ENCODE measurements around the gene CACNG7. TPM values are rescaled to one million over a fixed set of nuclear protein-coding genes. Genes with fewer than 3 reads are reported as not detected.
A peak's percentile ranks its signal among the peaks of the same experiment; 100 is the strongest.
"Not testable (repeated sequence)": the region's sequence is repeated elsewhere in the genome, so short reads cannot be mapped to it uniquely, and the experiment has no call there.

Gene CACNG7
- total RNA-seq, 1 donor from 2014 or later = not detected

- DNase-seq (ENCODE audit: low spot score) = no peak
Measured at GRCh38 chr19:53905787-53906186, 3.3 kb upstream of the CACNG7 start.

- DNase-seq (ENCODE audit: low spot score) = no peak
Measured at GRCh38 chr19:53906211-53907192, 2.6 kb upstream of the CACNG7 start.

- no peak for DNase-seq (ENCODE audit: low spot score)
Measured at GRCh38 chr19:53907193-53907581, 1.9 kb upstream of the CACNG7 start.

GRCh38 chr19:53907690-53908089, 1.4 kb upstream of the CACNG7 start:
- no peak for DNase-seq (ENCODE audit: low spot score)

GRCh38 chr19:53908106-53908934, 758 bp upstream of the CACNG7 start:
- DNase-seq (ENCODE audit: low spot score) = no peak

GRCh38 chr19:53909471-53910169, 542 bp downstream of the CACNG7 start:
- no peak for DNase-seq (ENCODE audit: low spot score)

GRCh38 chr19:53910170-53910518, 1.1 kb downstream of the CACNG7 start:
- DNase-seq (ENCODE audit: low spot score) = no peak

GRCh38 chr19:53912653-53913052, 3.6 kb downstream of the CACNG7 start:
- no peak for DNase-seq (ENCODE audit: low spot score)

GRCh38 chr19:53915000-53915399, 5.9 kb downstream of the CACNG7 start:
- DNase-seq (ENCODE audit: low spot score) = no peak

- DNase-seq (ENCODE audit: low spot score) = no peak
Measured at GRCh38 chr19:53916004-53916403, 6.9 kb downstream of the CACNG7 start.

GRCh38 chr19:53917356-53917755, 8.3 kb downstream of the CACNG7 start:
- no peak for DNase-seq (ENCODE audit: low spot score)

- DNase-seq (ENCODE audit: low spot score) = peak; percentile 43
Measured at GRCh38 chr19:53927739-53928138, 18.7 kb downstream of the CACNG7 start.

- DNase-seq (ENCODE audit: low spot score) = no peak
Measured at GRCh38 chr19:53936029-53936428, 27.0 kb downstream of the CACNG7 start.

- no peak for DNase-seq (ENCODE audit: low spot score)
Measured at GRCh38 chr19:53942001-53942786, 33.1 kb downstream of the CACNG7 start.

- DNase-seq (ENCODE audit: low spot score) = no peak
Measured at GRCh38 chr19:53944416-53944815, 35.3 kb downstream of the CACNG7 start.

GRCh38 chr19:53944933-53945332, 35.9 kb downstream of the CACNG7 start:
- DNase-seq (ENCODE audit: low spot score) = no peak

GRCh38 chr19:53945441-53945840, 36.4 kb downstream of the CACNG7 start:
- DNase-seq (ENCODE audit: low spot score) = no peak

GRCh38 chr19:53945998-53946397, 36.9 kb downstream of the CACNG7 start:
- DNase-seq (ENCODE audit: low spot score) = no peak

GRCh38 chr19:53947624-53948023, 38.5 kb downstream of the CACNG7 start:
- no peak for DNase-seq (ENCODE audit: low spot score)

GRCh38 chr19:53948611-53949010, 39.5 kb downstream of the CACNG7 start:
- not testable (repeated sequence) for DNase-seq (ENCODE audit: low spot score)

- no peak for DNase-seq (ENCODE audit: low spot score)
Measured at GRCh38 chr19:53951436-53951835, 42.4 kb downstream of the CACNG7 start.

Measured in umbilical cord (tissue), 2 donors.